CD14-positive monocyte (primary cell): ENCODE measurements around the gene KRTAP21-1. TPM values are rescaled to one million over a fixed set of nuclear protein-coding genes. Genes with fewer than 3 reads are reported as not detected.

Source experiments
- DNase-seq, 3 donors: peaks; one replicate each; pipeline ENCODE4 v3.0.0-alpha.2; 2011 to 2022
- H2AFZ ChIP-seq: 2 replicates; pipeline ENCODE4 v1.6.0; 2012; ENCODE audit warnings: mild to moderate bottlenecking, low read depth, low read length, inconsistent platforms; ENCODE audit not compliant: insufficient read depth, poor library complexity, severe bottlenecking
- H3K27ac ChIP-seq, 2 donors: 1 replicate in 1 of 2; 2 replicates in 1 of 2; pipeline ENCODE4 v1.5.1; 2012 to 2013; ENCODE audit warnings: low read length in 2 of 2, control low read depth in 1 of 2, inconsistent platforms in 1 of 2, low read depth in 1 of 2, mild to moderate bottlenecking in 1 of 2
- H3K27me3 ChIP-seq, 2 donors: one replicate each; pipeline versions ENCODE4 v1.6.0 to v1.6.1; 2011 to 2013; ENCODE audit warnings: low read length in 2 of 2; ENCODE audit not compliant: control insufficient read depth in 2 of 2, insufficient read depth in 2 of 2
- H3K36me3 ChIP-seq, 2 donors: replicated peaks in 1 of 2; 1 replicate in 1 of 2; 2 replicates in 1 of 2; pipeline versions ENCODE4 v1.5.1 to v1.6.1; 2012 to 2013; ENCODE audit warnings: low read length in 2 of 2, control low read depth in 1 of 2, inconsistent platforms in 1 of 2, mild to moderate bottlenecking in 1 of 2; ENCODE audit not compliant: insufficient read depth in 2 of 2, control insufficient read depth in 1 of 2
- H3K4me1 ChIP-seq, 2 donors: 1 replicate in 1 of 2; 2 replicates in 1 of 2; pipeline versions ENCODE4 v1.5.1 to v1.6.1; 2012 to 2013; ENCODE audit warnings: low read length in 2 of 2, control low read depth in 1 of 2, inconsistent platforms in 1 of 2, mild to moderate bottlenecking in 1 of 2, moderate library complexity in 1 of 2; ENCODE audit not compliant: insufficient read depth in 2 of 2, control insufficient read depth in 1 of 2
- H3K4me2 ChIP-seq: replicated peaks from 2 replicates; pipeline ENCODE3; 2012; ENCODE audit warnings: low read length, moderate library complexity, mild to moderate bottlenecking; ENCODE audit not compliant: poor library complexity, severe bottlenecking; ENCODE audit errors: extremely low read depth
- H3K4me3 ChIP-seq, 3 experiments: fragments of 200-600 bp in 1 of 3; sonication (generic) in 1 of 3; replicated peaks in 1 of 3; 1 replicate in 2 of 3; 2 replicates in 1 of 3; pipeline ENCODE4 v1.5.1; 2011 to 2013; ENCODE audit warnings: low read length in 3 of 3, mild to moderate bottlenecking in 3 of 3, control low read depth in 2 of 3, low read depth in 2 of 3, inconsistent platforms in 1 of 3, moderate library complexity in 1 of 3
- H3K79me2 ChIP-seq: 2 replicates; pipeline ENCODE4 v1.6.0; 2012; ENCODE audit warnings: mild to moderate bottlenecking, control low read depth, inconsistent platforms, low read length, moderate library complexity; ENCODE audit not compliant: insufficient read depth
- H3K9ac ChIP-seq: 2 replicates; pipeline ENCODE4 v1.6.0; 2017; ENCODE audit warnings: low read length, mild to moderate bottlenecking; ENCODE audit not compliant: insufficient read depth, poor library complexity, severe bottlenecking
- H3K9me3 ChIP-seq, 2 donors: replicated peaks in 1 of 2; 1 replicate in 1 of 2; 2 replicates in 1 of 2; pipeline versions ENCODE4 v1.5.1 to v1.6.1; 2012 to 2013; ENCODE audit warnings: low read length in 2 of 2, control low read depth in 1 of 2; ENCODE audit not compliant: control insufficient read depth in 1 of 2, insufficient read depth in 1 of 2
- H4K20me1 ChIP-seq: 2 replicates; pipeline ENCODE4 v1.6.0; 2012; ENCODE audit warnings: mild to moderate bottlenecking, low read length, control low read depth, moderate library complexity; ENCODE audit not compliant: insufficient read depth
- H3K27ac Mint-ChIP-seq, 7 donors: one replicate each; pipeline ENCODE4 v1.8.0; 2020; ENCODE audit warnings: mild to moderate bottlenecking in 7 of 7, mixed read lengths in 7 of 7, moderate library complexity in 6 of 7, inconsistent platforms in 2 of 7
- H3K27me3 Mint-ChIP-seq, 3 donors: one replicate each; pipeline ENCODE4 v1.8.0; 2021 to 2022; ENCODE audit warnings: low read depth in 3 of 3, mild to moderate bottlenecking in 3 of 3, mixed read lengths in 3 of 3, moderate library complexity in 3 of 3, inconsistent platforms in 1 of 3
- H3K36me3 Mint-ChIP-seq, 2 donors: one replicate each; pipeline ENCODE4 v1.8.0; 2020; ENCODE audit warnings: mixed read lengths in 2 of 2, inconsistent platforms in 1 of 2, mild to moderate bottlenecking in 1 of 2
- H3K4me1 Mint-ChIP-seq: one replicate; pipeline ENCODE4 v1.8.0; 2020; ENCODE audit warnings: mild to moderate bottlenecking, mixed read lengths
- H3K4me3 Mint-ChIP-seq, 2 donors: one replicate each; pipeline ENCODE4 v1.8.0; 2020; ENCODE audit warnings: mild to moderate bottlenecking in 2 of 2, mixed read lengths in 2 of 2, moderate library complexity in 1 of 2
- H3K9me3 Mint-ChIP-seq, 7 donors: one replicate each; pipeline ENCODE4 v1.8.0; 2020 to 2022; ENCODE audit warnings: mixed read lengths in 7 of 7, mild to moderate bottlenecking in 6 of 7, moderate library complexity in 6 of 7, inconsistent platforms in 2 of 7
- WGBS: methylation state at CpG from one replicate; pipeline ENCODE4 v1.1.5; 2013; ENCODE audit warnings: missing lambda C conversion rate; ENCODE audit not compliant: insufficient coverage; 5-methylcytosine and 5-hydroxymethylcytosine counted together
- intact Hi-C, 2 donors: fragments of 100-400 bp; cut with micrococcal nuclease; formaldehyde crosslinking; loops; one replicate each; pipeline versions ENCODE4 v1.15.0 to v1.15.1; 2023
- polyA plus RNA-seq, 3 donors: library from polyadenylated mRNA; depleted of rRNA in 1 of 3; unstranded in 2 of 3; stranded (reverse) in 1 of 3; fragments of 300-500 nt in 2 of 3; fragments of >200 nt in 1 of 3; fragmentation: Illumina TruSeq in 2 of 3; gene quantifications; 1 replicate in 2 of 3; 2 replicates in 1 of 3; pipeline ENCODE4 v1.2.3, GENCODE V29; 2012 to 2021
- TF ChIP-seq, protein P1 (sequence below): fragments of 200-600 bp; IDR thresholded peaks from one replicate; pipeline ENCODE4 v1.8.0; 2022; ENCODE audit warnings: antibody characterized with exemption, mild to moderate bottlenecking

Gene KRTAP21-1
- polyA plus RNA-seq, 3 donors, result not detected

DNA sequence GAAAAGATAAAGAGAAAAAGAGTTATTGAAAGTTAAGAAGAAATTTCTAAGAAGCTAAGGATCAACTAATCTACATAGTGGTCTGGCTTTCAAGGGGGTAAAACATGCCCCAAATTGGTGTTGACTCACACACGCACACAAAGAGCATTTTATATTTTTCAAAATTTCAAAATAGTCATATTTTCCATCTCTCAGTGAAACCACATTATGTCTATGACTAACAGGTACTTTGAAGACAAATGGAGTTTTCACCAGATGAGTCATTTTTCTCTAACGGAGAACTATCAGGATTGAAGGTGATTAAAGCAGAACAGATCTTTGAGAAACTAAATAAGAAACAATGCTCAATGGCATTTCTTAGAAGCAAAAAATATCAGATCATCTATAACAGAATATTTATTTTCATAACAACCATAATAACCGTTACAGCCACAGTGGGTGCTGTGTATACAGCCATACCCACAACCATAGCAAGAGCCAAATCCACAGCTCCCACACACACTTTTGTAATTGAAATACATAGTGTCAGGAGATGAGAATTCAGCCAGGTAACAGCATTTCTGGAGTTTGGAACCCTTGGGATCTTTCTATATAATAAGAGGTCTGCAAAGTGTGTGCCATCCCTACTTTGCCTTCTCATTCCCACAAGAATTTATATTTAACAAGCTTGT lies 36.9 kb downstream of the KRTAP21-1 start, which contains the start of gene KRTAP21-3:
TSS of gene KRTAP21-3 (minus strand) at position 539 of the 671 bp plus-strand sequence. CDS start at position 521, 18 bp downstream.
- H3K4me3 ChIP-seq, result no peak within 1 kb of the TSS
- H3K4me1 ChIP-seq, result no peaks in the 10 kb centered on the region
- Mint-ChIP-seq H3K9me3 (peaks cover 0 to 14% (median 4%) of the 10 kb centered on the region in 7 donors), H3K4me1 (no peaks in the 10 kb centered on the region), H3K27me3 (peaks cover 0 to 2% (median 0%) of the 10 kb centered on the region in 3 donors), H3K4me3 (no peak within 1 kb of the TSS), H3K36me3 (no peaks in the 10 kb centered on the region), H3K27ac (no peak within 1 kb of the TSS)
- no peaks in the 10 kb centered on the region for H4K20me1 ChIP-seq
- no peaks in the 10 kb centered on the region for H3K79me2 ChIP-seq
- no peak within 1 kb of the TSS for H3K27ac ChIP-seq
- intact Hi-C loops, result no loop called here
- DNase-seq, result no peak
- H3K9ac ChIP-seq, result no peak within 1 kb of the TSS
- TF ChIP-seq, protein P1, sequence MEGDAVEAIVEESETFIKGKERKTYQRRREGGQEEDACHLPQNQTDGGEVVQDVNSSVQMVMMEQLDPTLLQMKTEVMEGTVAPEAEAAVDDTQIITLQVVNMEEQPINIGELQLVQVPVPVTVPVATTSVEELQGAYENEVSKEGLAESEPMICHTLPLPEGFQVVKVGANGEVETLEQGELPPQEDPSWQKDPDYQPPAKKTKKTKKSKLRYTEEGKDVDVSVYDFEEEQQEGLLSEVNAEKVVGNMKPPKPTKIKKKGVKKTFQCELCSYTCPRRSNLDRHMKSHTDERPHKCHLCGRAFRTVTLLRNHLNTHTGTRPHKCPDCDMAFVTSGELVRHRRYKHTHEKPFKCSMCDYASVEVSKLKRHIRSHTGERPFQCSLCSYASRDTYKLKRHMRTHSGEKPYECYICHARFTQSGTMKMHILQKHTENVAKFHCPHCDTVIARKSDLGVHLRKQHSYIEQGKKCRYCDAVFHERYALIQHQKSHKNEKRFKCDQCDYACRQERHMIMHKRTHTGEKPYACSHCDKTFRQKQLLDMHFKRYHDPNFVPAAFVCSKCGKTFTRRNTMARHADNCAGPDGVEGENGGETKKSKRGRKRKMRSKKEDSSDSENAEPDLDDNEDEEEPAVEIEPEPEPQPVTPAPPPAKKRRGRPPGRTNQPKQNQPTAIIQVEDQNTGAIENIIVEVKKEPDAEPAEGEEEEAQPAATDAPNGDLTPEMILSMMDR, result no peak
- WGBS, result 100% methylated on average over 1 of the region's 3 CpGs
- peaks cover 4 to 6% of the 10 kb centered on the region in 2 donors for H3K9me3 ChIP-seq
- H3K36me3 ChIP-seq, result no peaks in the 10 kb centered on the region
- no peaks in the 10 kb centered on the region for H3K27me3 ChIP-seq
- H2AFZ ChIP-seq, result no peak within 1 kb of the TSS
- no peak within 1 kb of the TSS for H3K4me2 ChIP-seq

DNA sequence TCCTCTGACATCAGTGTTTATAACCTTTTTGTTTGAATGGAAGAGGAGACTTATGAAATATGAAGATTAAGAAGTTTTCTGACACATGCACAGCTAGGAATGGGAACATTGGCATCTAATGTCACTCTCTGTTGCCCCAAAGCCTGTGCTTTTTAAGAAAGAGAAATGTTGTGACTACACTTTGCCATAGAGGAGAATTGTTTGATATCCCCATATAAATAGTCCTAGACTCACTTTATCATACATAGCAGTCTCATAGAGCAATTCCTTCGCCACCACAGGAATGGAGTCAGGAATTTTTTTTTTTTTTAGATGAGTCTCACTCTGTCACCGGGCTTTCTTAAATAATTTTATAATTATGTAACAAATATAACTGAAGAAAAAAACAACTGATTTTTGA lies 38.1 kb downstream of the KRTAP21-1 start:
- H4K20me1 ChIP-seq, result no peaks in the 10 kb centered on the region
- Mint-ChIP-seq H3K27ac (no peak overlapping the region), H3K27me3 (no peaks in the 10 kb centered on the region), H3K9me3 (peaks cover 1 to 14% (median 6%) of the 10 kb centered on the region in 7 donors), H3K4me3 (no peak overlapping the region), H3K4me1 (no peaks in the 10 kb centered on the region), H3K36me3 (no peaks in the 10 kb centered on the region)
- TF ChIP-seq, protein P1, result no peak
- no peaks in the 10 kb centered on the region for H3K36me3 ChIP-seq
- H3K4me2 ChIP-seq, result no peak overlapping the region
- no peak for DNase-seq
- no peaks in the 10 kb centered on the region for H3K4me1 ChIP-seq
- intact Hi-C loops, result no loop called here
- H2AFZ ChIP-seq, result no peak overlapping the region
- no peaks in the 10 kb centered on the region for H3K79me2 ChIP-seq
- H3K4me3 ChIP-seq, result no peak overlapping the region
- no CpG with 5 or more reads among the region's 2 CpGs for WGBS
- H3K9ac ChIP-seq, result no peak overlapping the region
- H3K27me3 ChIP-seq, result no peaks in the 10 kb centered on the region
- H3K9me3 ChIP-seq, result peaks cover 4 to 8% of the 10 kb centered on the region in 2 donors
- no peak overlapping the region for H3K27ac ChIP-seq
